GM12874 (cell line): ENCODE data around the gene DMBT1.

Source experiments
- CTCF ChIP-seq: IDR thresholded peaks from 2 replicates; pipeline ENCODE4 v1.5.1; 2011; ENCODE audit warnings: low read depth, mild to moderate bottlenecking, control low read depth, low read length, moderate library complexity; ENCODE audit not compliant: insufficient read depth

Gene DMBT1

GRCh38 chr10:122519873-122520272 is 40.7 kb upstream of the DMBT1 start:
- TF ChIP-seq CTCF: no peak

DNA sequence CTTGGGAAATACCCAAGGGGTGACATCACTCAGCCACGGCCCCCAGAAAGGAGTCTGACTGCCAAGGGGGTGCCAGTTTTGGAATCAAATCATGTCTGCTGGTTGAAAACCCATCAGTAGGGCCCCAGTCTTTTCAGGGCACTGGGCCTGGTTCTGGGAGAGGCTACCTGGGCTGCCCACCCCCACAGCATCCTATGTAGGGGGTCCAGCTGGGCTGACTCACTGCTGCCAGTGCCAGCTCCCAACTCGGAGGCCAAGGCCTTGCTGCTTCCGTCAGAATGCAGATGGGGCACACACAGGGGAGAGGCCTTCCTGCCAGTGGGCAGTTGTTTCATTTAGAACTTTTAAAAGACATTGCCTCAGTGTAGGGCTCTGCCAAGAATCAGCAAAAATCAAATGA is 39.5 kb upstream of the DMBT1 start:
- no peak for TF ChIP-seq CTCF

DNA sequence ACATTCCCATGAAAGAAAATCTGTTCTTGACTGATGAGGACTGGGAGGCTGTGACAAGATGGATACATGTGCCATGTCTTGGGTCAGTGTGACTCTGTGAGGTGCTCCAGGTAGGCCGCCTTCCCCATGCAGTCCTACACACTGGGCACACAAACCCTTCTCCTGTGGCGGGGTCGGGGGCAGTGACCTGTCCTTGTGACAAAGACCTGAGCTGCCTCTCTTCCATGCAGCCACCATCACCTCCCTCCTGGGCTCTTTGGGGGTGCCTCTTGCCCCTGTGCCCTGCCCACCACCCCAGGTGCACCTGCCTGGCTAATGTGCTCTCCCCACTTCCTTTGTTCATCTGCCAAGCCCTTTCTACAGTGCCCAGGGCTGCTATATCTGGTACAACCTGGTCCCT is 35.7 kb upstream of the DMBT1 start:
- TF ChIP-seq CTCF: no peak

DNA sequence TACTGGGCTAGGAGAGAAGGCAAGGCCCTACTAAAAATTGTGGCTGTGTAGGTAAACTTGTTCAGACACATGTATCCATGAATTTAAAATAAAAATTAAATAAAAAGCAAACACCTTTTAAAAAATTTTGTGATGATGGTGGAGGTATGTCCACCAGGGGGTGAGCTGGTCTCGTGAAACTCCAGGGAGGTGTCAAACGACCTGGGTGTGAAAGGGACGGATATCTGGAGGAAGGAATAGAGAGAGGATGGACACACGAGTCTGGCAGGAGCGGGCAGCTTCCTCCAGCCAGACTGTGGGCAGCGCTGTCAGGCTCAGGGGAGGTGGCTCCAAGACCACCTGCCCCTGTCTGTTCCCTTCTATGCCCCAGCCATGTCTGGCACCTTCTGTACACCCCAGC is 34.8 kb upstream of the DMBT1 start:
- TF ChIP-seq CTCF: no peak

DNA sequence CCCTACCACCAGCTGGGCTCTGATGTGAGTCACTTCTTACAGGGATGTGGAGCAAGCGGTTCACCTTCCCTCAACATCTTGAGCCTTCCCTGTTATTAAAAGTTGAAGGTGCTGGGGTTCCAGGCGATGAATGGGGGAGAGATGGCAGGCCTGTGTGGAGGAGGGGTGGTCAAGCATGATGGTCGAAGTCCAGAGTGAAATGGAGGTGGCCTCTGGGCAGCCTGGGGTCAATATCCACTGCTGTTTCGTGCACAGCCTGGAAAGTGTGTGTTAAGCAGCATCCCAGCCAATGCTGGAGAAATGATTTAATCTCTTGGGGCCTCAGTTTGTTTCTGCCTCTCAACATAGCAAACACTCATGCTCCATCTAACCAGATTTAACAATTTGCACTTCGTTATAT is 33.7 kb upstream of the DMBT1 start:
- no peak for TF ChIP-seq CTCF

DNA sequence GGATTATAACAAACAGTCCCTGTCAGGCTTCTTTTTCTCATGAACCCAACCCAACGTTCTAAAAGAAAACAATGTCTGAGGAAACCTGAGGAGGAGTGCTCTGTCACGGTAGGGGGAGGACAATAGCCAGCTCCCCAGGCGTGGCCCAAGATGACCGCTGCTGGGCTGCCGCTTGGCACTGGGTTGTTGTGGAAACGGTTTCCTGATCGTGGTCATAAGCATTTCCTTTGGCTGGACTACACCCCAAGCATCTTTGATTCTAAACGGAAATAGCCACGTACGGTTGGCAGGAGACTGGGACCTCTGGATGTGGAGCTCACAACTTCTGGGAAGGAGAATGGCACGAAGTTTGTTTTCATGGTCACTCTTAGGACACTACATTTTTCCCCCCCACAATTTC is 30.4 kb upstream of the DMBT1 start:
- TF ChIP-seq CTCF: no peak

GRCh38 chr10:122531261-122531660 is 29.3 kb upstream of the DMBT1 start:
- no peak for TF ChIP-seq CTCF

DNA sequence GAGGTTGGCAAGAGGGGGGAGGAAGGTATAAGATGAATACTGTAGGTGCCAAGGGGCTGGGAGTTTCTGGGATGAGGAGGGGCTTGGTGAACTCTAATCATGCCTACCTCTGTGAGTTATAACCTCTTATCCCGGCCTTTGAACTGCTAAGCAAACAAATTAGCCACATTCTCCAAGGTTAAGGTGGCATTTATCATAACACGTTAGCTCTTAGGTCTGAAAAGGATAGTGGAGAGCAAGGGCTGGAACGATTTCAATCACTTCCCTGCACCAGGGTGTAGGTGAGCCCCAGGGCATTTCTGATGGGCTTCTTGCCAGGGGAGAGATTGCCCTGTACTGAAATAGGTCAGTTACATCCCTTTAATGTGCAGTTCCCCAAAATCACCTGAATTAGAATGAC is 28.6 kb upstream of the DMBT1 start:
- TF ChIP-seq CTCF: no peak
